ENCODE results near the gene PNMA1.
A peak's percentile ranks its signal among the peaks of the same experiment; 100 is the strongest.

The PNMA1 gene

DNA sequence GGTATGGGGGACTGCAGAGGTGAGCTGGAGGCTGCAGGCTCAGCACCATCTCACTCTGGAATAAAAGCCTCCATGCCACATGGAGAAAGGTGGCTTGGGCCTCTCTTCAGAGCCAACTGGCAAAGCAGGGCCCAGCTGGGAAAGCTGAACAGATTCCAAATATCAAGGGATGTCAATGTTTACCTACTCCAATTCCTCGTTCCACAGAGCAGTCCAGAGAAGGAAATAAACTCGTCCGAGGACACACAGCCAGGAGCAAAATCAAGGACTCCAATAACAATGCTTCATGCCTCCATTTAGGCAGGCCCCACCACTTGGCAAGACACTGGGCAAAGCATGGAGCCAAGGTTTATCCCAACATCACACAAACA is 36.3 kb upstream of the PNMA1 start:
- no peak for DNase-seq (ENCODE audit: low read depth in 2 of 2)

DNA sequence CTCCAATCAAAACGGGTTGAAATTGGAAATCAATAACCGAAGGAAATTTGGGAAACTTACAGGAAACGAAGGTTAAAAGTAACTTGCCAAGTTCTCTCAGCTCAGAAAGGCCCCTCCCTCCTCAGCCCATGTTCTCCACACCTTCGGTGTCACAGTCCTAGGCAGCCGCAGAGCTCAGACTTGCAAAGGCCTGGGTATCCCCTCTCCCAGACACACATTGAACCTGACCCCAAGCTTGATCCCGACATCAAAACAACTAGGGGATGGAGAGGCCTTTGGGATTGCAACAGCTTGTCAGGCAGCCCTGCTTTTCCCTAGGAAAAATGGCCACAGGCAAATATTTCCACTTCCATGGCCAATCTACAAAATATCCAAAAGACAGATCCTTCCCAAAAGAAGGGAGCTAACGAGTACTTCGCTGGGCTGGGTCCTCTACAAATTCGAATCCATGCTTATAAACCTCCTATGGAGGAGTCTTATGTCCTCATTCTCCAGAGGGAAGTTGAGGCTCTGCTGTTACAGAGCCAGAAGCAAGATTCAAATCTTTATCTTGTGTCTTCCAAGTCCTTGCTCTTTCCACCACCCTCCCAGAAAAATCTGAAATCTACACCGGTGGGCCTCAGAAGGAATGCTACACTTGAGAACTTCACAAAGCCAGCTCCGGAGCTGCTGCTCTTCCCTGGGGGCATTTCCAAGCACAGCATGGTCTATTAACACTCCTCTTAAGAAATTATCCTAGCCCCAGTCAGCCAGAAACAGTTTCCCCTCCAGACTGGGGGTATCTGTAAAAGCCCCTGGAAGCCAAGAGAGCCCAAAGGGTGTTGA is 35.7 kb upstream of the PNMA1 start:
- DNase-seq (ENCODE audit: low read depth in 2 of 2), result no peak

DNA sequence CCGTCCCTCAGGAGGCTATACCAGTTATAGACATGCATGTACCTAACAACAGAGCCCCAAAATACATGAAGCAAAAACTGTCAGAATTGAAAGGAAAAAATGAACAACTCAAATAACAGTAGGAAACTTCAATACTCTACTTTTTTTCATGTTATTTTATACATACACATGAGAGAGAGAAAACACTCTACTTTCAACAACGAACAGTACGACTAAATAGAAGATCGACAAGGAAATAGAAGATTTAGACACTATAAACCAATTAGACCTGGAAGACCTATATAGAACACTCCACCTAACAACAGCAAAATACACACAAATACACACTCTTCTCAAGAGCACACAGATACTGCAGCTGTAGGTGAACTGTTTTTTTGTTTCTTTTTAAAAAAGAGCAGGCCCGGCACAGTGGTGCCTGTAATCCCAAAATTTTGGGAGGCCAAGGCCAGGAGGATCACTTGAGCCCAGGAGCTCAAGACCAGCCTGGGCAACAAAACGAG is 34.7 kb upstream of the PNMA1 start:
- DNase-seq (ENCODE audit: low read depth in 2 of 2), result no peak

DNA sequence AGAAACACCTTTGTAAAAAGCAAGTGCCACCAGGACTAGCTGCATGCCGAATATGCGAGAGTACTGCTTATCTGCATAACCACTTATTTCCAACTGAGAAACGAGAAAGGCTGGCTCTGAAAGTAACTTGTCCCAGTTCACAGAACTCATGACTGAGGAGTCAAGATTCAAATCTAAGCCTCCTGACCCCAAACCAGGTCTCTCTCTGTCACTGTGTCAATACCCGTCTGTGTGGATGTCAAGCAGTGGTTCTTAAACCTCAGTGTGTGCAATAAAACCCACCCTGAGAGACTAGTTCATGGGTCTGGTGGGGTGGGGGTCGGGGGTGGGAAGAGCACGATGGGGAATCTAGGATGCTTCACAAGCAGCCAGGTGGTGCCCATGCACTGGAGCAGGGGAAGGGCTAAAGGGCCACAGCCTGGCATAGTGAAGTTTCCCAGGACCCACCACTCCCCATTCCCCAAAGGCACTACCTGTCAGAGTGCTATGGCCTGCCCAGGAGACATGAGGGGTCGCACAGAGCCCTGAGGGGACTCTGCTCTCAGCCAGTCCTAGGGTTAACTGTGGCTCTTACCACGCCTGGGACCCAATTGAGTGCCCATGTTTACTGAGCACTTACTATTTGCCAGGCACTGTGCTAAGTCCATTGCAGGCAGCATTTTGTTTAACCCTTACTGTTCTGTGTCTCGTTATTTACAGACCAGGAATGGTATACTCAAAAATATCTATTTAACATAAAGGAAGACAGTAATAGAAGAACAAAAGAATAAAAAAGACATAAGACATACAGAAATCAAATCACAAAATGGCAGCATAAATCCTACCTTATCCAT is 33.4 kb upstream of the PNMA1 start:
- no peak for DNase-seq (ENCODE audit: low read depth in 2 of 2)

DNA sequence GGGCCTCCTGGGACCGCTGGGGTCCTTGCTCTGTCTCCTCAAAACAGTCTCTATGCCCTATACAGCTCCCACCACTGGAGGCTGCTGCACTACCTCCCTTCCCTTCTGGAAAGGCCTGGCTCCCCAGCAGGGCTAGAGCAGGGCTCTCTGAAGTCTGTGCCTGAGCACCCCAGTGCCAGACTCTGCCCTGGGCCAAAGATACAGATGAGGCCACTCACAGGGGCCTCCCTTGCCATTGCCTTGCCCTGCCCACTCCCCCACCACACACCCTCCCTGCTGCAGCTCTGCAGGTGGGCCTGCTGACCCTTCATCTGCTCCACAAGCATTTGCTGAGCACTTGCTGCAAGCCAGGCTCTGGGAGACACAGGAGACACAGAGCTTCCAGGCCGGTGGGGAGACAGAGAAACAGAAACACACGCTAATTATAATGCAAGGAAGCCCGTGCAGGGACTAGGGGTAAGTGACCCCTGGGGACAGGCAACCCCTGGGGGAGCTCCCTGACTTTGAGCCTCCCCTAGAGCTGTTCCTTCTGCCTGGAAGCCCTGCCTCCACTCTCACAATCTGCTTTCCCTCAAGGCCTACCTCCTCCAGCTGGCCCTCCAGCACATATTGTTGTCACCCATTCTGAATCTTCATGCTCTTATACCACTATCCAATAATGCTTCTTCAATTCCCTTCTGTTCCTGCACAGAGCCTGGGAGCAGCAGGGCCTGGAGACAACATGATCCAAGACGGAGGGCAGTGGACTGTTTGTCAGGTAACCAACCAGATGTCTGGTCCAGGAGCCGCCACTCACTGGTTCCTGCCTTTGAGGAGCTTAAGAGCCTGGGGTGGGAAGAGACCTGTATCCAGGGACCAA is 32.6 kb upstream of the PNMA1 start:
- DNase-seq (ENCODE audit: low read depth in 2 of 2), result no peak

DNA sequence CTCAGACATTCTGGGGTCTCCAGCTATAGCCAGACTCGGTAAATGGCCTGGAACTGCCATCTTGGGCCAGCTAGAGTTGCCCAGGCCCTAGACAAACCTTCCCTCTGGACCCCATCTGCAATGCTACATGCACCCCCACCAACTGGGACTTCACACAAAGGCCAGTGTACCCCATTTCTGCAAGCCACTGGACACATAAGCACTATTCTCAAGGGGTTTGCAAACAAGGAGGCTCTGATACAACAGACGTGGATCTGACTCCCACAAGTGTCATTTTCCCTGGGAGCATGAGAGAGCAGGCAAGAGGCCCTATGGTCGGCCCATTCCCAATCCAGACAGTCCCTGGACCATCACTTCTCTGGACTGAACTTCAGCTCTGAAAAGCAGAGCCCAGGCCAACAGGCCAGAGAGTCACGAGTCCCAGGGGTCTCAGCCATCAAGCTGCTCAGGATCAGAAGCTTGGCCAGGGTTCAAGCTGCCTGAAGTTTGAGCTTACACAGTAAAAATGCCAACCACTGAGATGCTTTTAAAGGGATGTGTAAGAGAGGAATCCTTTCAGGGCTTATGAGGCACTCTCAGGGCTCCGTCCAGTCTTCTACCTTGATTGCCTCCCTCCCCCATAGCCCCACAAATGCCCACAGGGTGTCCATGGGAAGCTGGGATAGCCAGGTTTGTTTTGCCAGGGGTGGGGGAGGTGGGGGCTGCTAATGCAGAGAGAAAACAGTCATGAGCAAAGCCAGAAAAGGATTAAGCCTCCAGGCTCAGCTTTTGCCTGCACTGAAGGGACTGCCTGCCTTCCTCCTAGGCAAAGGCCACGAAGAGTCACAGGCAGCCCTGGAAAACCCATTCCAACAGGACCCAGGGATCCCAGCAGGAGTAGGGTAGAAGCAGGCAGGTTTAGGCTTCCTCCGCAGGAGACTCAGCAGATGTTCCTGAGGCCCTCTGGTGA is 31.7 kb upstream of the PNMA1 start:
- DNase-seq (ENCODE audit: low read depth in 2 of 2), result no peak

DNA sequence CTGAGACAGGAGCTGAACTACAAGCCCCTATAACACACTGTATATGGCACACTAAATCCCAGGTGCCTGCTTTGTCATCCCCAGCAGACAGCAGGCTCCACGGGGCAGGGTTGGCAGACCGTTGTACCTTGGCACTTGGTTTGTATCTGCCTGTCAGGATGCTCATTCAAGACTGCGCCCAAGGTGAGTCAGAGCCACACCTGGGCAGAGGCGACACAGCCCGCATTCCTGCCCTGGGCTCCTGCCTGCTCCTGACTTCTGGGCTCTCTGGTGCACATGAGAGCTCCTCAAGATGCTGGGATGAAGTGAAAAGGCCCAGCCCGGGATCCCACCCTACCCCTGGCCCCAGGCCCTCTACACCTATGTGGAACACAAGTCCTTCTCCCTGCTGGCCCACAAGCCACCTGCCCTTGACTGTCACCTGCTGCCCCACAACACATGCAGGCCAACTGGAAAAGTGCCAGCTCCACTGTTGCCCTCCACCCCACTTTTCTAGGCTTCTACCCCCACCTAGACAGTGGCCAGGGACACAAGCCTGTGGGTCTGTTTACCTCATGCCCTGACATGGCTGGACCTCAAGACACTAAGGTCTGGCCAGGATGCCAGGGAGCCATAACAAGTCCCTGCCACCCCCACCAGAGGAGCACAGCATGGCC is 30.8 kb upstream of the PNMA1 start:
- DNase-seq (ENCODE audit: low read depth in 2 of 2), result no peak

DNA sequence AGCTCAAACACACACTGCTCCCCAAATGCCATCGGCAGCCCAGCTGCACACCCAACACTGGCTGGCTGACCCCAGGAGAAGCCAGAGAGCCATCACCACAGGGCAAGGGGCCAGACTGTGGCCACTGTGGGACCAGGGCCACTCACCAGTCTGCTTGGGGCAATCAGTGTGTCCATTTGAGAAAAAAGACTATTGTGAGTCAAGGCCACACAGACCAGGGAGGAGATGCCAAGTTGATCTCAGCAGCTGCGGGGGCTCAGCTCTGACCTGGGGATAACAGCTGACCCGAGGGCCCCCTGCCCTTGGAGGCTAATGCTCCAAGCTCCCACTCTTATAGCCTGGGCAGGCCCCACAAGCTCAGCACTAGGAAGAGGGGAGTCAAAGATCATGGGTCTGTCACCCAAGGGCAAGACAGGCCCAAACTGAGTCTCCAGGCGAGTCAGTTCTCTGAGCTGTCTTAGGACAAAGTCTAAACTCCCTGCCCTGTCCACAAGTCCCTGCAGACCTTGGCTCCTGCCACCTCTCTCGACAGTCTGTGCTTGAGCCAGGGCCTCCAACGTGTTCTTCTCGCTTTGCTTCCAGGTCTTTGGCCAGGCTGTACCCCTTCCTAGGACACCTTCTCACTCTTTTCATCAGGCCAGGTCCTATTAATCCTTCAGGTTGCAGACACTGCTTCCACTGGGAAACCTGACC is 30.1 kb upstream of the PNMA1 start:
- DNase-seq (ENCODE audit: low read depth in 2 of 2), result no peak

DNA sequence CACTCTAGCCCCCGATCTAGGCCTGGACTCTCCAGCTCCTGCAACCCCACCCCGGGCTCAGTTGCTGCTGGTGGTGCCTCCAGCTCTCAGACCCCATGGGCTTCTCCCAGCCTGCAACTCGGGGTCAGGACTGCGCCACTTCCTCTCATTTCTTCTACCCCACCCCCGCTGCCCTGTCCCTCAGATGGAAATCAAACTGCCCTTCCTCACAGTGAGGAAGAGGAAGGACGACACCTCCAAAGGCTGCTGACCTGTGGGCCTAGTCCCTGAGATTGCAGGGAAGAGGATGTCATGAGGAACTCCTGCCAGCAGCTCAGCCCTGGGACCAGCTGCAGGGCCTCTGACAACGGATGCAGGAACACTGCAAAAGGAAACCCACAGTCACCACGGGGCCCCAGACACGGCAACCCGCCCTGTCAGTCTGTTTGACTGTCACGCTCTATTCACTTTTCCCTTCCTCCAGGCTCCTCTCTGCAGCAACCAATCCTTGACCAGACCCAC is 29.3 kb upstream of the PNMA1 start:
- DNase-seq (ENCODE audit: low read depth in 2 of 2), result no peak

DNA sequence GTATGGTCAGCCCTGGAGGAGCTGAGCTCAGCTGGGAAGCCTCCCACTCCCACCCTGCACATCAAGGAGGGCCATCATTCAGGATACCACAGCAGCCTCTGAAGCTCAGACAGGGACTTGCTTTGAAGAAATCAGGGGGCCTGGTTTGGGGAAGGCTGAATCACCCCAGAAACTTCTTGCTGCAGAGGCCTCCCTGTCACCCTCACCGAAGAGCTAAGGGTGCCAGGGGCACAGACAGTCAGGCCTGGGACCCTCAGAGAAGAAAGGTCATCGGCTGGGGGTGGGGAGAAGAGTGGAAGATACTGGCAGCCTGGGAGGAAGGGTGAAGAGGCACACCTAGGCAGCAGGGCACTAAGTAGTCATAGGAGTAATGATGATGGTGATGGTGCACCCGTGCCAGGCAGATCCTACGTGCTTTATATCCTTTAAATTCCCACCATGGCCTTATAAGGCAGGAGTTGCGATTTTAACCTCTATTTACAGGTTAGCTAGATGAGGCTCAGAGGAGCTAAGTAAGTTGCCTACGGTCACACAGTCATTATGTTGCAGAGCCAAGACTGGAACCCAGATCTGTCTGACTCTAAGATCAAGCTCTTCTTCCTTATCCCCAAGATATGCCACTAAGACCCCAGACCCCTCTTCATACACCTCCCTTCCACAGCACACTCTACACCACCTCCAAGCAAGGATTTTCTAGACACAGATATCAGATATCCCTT is 28.5 kb upstream of the PNMA1 start:
- no peak for DNase-seq (ENCODE audit: low read depth in 2 of 2)

DNA sequence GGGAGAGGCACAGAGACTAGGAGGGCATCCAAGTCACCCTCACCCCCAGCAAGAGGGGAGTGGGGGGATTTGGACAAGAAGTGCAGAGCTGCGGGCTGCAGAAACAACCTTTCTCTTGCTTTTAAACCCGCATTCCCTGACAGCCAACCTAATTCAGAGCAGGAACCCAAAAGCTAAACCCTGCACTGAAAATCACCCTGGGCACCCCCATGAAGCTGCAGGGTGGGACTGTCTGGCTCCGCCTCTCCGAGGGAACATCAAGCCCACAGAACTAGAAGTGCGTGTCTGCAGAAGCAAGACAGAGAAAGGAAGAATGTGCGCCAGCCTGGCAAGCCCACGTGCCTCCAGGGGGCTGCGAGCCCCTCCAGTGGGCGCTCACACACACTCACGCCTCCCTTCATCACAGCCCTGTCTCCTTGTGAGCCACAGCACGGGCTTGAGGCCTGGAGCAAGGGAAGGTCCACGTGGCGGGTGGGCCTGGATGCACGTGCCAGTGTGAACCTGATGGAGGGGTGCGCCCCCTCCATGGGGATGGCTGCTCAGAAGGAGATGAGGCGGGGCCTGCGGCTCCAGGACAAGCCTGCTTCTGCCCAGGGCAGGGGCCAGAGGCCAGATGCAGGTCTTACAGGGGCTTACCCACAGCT is 27.8 kb upstream of the PNMA1 start:
- DNase-seq (ENCODE audit: low read depth in 2 of 2), result no peak

DNA sequence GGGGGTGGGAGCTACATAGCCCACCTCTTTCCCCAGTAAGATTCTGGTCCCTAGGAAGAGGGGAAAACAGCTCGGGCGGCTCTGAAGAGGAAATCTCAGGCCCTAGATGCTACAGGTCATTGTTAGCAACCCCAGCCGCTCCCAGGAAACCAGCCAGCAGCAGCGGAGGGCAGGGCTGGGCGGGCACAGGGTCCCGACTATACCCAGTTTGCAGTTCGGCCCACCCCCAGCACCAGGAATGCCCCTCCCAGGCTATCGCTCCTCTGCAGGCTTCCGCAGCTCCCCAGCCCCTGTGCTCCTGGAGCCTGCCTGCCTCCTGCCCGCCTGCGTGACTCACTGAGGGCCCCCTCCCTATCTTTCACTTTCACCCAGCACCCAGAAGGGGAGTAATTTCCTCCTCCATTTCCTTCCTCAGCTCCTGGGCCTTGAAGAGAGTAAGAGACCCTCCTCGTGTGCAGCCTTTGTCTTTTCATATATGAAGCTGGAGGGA is 27.2 kb upstream of the PNMA1 start:
- DNase-seq (ENCODE audit: low read depth in 2 of 2), result peak; percentile 40 to 45

DNA sequence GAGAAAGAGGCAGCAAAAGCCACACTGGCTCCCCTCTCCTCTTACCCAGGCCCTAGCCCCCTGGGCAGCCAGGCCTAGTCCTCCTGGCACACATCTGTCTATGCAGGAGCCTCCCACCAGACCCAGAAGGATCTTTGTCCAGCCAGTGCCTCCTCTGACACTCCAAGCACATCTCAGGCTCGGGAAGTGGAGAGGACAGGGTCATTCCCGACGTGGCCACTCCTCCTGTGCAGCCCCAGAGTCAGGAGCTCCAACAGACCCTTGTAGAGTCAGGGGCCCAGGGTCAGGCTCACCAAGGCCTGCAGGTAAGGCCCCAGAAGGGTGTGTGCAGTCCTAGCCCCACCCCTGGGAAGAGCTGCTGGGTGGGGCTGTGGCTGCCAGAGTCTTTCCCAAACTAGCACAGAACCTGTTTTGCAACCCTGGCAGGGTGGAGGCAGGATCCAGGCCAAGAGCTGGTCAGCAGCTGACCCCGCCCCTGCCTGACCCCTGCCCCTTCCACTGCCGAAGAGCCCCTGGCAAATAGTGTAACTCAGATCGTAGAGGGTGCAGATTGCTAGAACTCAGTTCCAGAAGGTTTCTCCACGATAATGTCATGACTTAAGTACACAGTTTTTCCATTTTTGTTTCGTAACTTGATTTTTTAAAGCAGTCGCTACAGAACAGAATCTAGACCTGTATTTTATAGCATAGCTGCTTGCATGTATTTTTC is 26.6 kb upstream of the PNMA1 start:
- no peak for DNase-seq (ENCODE audit: low read depth in 2 of 2)

DNA sequence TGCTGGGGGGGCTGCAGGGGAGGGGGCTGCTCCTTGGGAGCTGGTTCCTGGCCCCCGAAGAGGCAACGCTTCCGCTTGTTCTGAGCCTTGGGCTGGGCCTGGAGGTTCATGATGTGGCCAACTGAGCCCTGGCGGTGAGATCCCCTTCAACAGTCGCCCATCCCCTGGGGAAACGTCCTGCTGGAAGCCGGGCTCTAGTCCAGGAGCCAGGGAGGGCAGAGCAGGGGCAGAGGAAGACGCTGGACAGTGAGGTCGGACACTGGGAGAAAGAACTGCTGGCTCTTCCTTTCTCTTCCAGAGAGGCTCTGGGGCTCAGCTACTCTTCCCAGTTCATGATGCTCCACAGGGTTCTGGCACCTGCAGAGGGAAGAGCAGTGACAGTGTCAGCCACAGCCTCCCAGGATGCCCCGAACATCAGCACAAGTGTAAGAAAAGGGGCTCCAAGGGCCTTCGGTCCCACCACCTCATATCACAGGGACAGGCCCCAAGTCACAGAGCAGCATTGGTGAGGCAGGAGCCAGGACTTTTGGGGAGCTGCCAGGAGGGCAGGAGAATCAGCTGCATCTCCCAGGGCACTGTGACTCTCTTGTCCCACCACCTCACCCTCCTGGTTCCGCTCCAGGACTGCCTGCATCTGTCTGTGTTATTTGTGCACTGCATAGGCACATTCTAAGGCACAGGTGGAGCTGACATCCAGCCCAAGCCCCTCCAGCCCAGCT is 25.9 kb upstream of the PNMA1 start:
- DNase-seq (ENCODE audit: low read depth in 2 of 2), result no peak

DNA sequence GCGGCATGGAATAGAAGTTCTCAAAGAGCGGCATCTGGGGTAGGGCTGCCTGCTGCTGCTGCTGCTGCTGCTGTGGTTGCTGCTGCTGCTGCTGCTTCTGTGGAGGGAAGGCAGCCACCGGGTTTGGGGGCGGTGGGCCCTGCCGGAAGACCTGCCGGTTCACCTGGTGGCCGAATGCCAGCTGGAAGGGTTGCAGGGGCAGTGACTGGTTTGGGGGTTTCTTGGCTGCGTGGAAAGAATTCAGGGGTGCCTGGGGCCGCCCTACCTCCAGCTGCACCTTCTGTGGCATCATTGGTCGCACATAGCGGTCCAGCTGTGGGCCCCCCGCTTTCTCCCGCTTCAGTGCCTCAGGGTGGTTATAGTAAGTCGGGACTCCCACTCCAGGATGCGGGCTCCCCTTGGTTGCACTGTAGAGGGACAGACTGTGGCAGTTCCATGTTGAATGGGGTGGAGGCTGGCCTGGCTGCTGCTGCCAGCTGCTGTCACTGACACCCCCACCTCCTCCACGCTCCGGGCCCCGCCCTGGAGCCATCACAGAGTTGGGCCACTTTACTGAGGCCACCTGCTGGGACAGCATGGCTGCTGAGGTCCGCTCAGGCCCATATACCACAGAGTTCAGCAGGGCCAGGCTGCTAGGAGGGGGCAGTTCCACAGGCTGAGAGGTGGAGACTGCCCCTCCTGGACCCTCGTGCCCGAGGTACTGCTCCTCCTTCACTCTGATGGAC is 25.2 kb upstream of the PNMA1 start:
- DNase-seq (ENCODE audit: low read depth in 2 of 2), result no peak

DNA sequence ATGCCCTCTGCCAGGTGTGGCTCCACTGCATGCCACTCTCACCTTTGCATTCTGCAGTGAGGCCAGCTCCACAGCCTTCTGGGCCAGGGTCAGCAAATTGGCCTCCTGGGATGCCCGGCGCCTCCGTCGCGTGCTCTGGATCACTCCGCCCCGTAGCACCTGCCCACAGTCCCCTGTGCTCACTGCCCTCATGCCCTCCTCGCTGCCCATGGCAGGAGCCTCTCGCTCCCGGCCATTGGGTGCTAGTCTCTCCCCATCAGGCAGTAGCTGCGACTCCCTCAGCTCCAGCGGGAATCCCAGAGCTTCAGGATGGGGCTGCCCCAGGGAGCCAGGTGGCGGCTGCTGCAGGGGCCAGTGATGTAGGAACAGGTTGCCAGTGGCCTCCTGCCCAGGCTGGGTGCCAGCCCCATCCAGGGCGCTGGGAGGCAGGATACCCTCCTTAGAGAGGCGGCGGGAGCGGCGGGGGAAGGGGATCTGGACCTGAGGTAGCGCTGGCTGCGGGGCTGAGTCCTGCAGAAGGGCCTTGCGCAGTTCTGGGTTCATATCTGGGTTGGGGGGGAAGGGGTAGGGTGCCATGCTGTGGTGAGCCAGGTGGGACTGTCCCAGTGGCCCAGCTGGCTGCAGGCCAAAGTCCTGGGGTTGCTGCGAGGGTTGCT is 24.5 kb upstream of the PNMA1 start:
- DNase-seq (ENCODE audit: low read depth in 2 of 2), result no peak
